ENCODE data around the gene PDZK1.
"Not testable (repeated sequence)": the region's sequence is repeated elsewhere in the genome, so short reads cannot be mapped to it uniquely, and the experiment has no call there.

PDZK1 gene

GRCh38 chr1:145656245-145656943, 50.8 kb downstream of the PDZK1 start:
- not testable (repeated sequence) for DNase-seq (ENCODE audit: low read depth)

GRCh38 chr1:145643990-145644389, 63.2 kb downstream of the PDZK1 start:
- DNase-seq (ENCODE audit: low read depth), result not testable (repeated sequence)

GRCh38 chr1:145641886-145642285, 65.3 kb downstream of the PDZK1 start:
- not testable (repeated sequence) for DNase-seq (ENCODE audit: low read depth)

- not testable (repeated sequence) for DNase-seq (ENCODE audit: low read depth)
Measured at GRCh38 chr1:145636237-145636636, 70.9 kb downstream of the PDZK1 start.

GRCh38 chr1:145622177-145622576, 85.0 kb downstream of the PDZK1 start:
- not testable (repeated sequence) for DNase-seq (ENCODE audit: low read depth)
